GM18511 (cell line): ENCODE data around the gene SSUH2.

Experiments
- ATAC-seq: cut with Tn5 transposase; IDR thresholded peaks from one replicate; pipeline ENCODE4 v1.9.1; 2021; ENCODE audit warnings: mild to moderate bottlenecking, moderate library complexity; ENCODE audit not compliant: unreplicated experiment

SSUH2 gene

DNA sequence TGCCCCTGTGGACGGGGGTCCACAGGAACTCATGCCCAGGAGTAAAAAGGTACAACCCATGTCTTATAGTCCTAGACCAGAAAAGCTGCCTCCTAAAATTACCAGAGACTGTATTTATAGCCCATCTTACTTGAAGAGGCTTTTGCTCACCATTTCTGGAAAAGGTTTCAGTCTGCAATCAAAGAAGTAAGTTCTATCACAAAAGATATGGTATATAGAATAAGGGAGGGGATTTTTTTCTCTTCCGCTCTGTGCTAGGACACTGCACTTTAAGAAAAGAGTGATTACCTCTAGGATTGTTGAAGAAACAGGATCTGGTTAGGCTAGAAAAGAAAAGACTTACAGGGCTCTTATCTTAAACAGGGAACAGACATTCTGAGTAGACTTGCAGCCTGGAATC is 2.6 kb downstream of the SSUH2 start:
- ATAC-seq, result no peak

DNA sequence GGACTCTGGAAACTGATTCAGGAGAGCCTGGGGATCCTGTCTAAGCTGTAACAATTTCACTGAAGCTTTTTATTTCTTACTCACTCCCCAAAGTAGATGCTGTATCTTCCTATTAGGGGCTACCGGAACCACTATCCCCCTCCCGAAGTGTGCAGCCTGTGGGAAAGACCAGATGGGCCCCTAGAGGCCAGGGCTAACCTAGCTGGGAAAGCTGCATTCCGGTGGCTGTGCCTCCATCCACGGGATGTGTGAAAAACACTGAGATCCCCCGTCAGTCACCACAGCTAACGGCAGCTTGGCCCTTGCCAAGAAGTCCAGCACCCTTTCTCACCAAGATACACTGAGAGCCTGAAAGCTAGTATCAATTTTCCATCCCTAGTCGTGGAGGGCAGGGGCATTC is 3.1 kb downstream of the SSUH2 start:
- no peak for ATAC-seq

DNA sequence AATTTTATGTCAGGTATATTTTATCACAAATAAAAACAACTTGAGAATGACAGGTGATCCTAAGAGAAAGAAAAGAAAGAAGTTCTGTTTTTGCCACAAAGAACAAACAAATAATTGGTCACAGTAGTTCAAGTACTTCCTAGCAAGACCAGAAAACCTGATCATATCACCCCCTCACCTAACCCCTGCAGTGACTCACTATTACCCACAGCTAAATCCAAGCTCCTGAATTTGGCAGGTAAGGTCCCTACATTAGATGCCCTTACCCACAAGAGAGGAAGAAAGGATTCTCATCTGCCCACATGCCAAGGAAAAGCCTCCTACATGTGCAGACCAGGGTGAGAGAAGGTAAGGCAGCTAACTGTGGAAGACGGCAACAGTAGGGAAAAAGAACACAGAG is 4.4 kb downstream of the SSUH2 start:
- ATAC-seq, result no peak

DNA sequence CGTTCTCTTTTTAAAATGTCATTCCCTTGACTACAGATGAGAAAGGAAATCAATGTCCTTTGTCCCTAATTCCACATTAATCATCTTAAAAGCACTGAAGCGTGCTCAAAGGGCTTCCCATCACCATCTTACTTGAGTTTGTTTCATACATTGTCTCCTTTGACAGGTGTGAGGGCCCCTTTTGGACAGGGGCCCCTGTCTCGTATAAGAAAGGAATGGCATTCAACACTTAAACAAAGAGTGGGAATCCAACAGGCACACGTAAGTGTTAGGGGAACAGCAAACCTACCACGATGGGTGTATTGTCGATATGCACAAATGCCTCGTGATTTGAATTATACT is 5.0 kb downstream of the SSUH2 start:
- ATAC-seq, result no peak

DNA sequence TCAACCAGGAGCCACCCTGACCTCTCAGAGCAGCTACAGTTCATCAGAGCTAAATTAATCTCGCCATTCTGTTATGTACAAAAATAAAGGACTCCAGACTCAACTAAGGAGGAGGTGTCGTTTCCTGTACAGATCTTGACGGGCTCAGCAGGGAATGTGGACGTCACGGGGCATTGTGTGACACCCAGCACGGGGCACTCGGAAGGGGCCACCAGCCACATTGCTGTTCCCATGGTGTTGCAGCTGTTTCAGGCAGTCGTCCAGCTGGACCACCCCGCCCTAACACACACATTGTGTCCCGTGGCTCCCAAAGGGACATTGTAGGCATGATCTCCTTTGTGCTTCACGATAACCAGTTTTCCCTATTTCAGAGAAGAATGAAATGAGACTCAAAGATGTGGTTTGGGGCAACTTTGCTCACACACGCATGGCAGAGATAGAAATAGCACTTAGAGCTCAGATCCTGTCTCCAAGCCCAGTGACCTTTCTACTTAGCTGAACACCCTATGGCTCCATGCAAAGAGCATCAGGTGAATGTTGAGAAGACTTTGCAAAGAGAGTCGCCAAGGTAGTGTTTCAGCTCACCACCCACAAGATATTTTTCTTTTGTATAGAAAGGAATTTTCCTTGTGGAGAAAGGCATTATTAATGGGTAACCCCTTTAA is 5.5 kb downstream of the SSUH2 start:
- no peak for ATAC-seq

DNA sequence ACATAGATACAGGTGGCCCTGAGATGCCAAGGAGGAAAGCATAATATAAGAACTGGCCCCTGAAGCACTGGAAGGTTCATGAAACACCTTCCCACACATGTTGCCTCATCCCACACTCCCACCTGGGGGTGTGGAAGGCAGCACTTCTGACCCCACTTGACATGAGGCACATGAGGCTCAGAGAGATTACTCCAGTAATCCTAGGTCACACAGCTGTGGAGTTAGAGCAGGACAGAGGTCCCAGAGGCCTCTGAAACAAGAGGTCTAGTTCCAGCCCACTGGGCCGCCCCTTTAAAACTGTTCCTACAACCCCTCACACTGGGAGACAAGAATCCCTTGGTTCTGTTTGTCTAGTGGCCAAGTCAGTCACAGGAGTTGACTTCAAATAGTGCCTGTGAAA is 7.2 kb downstream of the SSUH2 start:
- ATAC-seq, result no peak

DNA sequence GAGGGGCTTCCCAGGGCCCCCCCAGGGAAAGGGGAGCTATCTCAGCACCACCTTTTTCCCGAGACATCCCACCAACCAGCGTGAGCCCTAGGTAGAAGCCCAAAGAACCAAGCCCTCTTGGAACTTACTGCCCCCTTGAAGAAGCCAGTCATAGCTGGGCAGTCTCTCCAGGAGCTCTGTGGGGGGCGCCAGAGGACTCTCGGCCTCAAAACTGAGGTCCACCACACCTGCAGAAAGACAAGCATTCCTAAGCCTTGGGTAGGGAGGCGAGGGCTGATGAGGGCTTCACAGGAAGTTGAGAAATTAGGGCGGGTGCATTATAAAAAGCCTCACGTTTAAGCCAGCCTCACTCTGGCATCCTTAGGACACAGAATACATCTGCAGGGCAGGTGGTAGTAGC is 9.0 kb downstream of the SSUH2 start:
- no peak for ATAC-seq

DNA sequence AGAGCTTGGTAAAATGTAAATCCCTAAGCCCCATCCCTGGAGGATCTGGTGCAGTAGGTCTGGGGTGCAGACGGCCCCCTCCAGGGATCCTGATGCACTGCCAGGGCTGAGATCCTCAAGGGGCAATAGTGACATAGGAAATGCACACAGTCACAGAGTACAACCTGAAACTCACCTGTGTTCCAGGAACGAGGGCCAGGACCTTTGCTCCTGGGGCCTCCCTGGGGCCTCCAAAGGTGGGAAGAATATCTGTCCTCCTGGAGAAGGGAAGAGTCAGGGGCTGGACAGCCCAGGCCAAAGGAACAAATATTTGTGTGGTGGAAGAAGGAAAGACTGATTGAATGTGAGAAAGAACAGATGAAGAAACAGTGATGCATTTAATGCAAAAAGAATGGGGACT is 9.5 kb downstream of the SSUH2 start:
- ATAC-seq, result no peak

DNA sequence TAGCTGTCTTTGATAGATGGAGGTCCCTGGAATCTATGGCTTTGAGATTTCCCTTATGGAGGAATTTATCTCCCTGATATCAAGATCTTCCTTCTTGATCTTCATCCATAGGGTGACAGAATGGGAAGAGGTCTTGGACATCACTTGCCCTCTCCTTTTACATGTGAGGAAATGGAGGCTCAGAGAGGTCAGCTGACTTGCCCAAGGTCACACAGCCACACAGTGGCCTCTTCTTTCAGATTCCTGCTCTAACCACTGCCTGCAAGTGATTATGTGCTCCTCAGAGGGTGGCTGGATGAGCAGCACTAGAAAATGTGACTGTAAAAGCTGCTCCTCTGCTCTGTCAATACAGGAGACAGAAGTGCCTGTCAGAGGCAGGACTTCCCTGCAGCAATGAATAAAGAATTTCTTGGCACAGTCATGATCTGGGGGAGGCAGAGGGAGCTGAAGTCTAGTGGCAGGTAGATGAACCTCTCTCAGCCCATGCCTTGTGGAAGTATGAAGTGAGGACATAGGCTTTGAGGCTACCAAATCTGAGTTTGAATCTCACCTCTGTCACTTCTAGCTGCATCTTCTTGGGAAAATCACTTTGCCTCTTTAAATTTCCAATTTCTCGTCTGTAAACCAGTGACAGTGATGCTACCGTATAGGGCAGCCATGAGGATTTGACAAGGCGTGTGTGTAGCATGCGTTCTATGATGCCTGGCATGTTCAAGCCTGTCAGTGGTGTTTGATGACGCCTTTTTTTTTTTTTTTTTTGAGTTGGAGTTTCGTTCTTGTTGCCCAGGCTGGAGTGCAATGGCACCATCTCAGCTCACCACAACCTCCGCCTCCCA is 12.0 kb downstream of the SSUH2 start:
- ATAC-seq, result no peak

DNA sequence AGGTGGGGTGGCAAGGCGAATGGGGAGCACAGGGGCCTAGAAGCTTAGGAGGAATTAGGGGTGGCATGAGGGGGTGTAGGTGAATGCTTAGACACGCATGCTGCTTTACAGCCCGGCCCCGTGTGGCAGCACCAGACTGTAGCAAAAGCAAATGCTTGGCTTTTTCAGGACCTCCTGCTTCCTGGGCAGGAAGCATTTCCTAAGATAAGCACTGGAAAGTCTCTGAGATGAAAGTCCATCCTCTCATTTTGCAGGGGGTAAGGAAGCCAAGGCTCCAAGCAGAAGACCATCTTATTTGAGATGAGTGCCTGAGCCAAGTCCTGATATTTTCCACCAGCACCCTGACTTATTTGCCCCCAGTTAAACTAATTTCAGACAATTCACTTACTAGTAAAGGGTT is 12.9 kb downstream of the SSUH2 start:
- no peak for ATAC-seq

DNA sequence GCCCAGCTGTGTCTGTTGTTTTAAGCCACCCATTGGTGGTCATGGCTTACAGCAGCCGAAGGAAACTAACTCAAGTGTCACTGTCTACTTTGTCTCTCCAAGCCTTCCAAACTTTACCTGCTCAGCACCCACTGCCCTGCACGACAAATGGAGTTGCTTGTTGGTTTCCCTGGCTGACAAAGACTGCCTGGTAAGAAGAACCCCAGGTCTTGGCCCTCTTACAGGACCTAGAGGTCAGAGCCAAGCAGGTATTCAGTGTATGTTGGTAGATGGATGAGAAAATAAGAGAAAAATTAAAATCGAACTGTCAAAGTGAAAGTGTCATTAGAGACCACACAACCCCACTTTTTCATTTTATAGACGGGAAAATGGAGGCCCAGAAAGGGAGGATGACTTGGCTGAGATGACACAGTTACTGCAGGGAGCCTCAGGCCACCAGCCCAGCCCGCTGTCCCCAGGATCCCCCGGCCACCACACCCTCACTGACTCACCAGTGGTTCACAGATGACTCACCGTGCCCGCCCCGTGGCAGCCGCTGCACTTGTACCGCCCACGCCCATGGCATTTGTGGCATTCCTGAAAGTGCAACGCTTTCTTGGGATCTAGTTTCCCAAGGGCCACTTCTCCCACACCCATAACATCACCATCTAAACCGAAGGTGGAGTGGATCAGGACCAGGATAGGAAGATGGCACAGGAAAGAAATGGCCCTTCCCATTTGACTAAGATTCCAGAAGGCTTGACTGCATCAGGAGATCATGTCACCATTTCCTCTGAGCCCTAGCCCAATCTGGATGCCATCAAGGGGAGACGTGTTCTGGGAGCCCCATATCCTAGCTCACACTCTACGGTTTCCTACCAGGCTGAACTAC is 15.2 kb downstream of the SSUH2 start:
- ATAC-seq, result peak; percentile 81

DNA sequence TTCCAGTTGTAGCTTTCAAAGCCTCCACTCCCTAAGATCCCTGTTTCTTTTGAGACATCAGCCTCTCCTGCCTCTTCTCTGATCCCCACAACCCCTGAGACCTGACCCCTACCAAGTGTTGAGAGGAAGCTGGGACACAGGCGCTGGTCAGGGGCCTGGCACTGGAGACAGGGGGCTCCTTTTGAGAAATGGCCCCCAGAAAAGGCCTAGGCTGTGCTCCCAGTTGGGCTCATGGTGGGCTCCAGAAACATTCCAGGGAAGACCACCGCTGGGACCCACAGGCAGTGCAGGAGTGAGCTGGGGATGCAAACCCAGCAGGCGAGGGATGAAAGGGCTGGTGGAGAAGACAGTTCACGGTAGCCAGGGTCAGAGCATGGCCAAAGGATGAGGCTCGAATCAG is 16.6 kb downstream of the SSUH2 start:
- ATAC-seq, result no peak

DNA sequence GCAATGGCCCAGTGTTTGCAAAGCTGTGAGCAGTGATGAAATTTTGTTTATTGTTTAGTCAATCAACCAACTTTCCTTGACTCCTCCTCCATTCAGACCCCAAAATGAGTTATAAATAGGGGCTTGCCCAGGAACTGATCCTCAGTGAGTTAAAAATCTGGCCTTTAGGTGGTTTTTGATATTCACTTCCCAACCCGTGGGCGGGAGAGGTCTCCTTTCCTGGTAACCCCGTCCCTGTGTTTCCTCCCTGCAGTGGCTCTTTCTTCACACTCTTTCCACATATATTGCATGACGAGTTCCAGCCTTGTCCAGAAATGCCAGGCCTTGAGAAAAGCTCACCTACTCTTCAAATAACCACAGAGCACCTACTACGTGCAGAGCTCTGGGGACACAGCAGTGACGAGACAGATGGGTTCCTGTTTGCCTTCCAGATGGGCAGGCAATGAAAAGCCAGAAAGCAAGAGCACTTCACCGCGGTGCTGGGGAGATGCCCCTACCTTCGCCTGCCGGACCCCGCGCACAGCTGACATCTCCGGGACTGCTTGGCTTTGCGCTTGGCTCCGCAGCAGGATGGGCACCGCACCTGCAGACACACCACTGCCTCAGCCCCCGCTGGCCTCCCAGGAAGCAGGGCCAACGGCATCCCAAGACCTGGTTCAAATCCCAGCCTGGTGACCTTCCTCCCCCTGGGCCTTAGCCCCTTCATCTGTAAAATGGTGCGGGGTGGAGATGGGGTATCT is 17.2 kb downstream of the SSUH2 start:
- no peak for ATAC-seq

DNA sequence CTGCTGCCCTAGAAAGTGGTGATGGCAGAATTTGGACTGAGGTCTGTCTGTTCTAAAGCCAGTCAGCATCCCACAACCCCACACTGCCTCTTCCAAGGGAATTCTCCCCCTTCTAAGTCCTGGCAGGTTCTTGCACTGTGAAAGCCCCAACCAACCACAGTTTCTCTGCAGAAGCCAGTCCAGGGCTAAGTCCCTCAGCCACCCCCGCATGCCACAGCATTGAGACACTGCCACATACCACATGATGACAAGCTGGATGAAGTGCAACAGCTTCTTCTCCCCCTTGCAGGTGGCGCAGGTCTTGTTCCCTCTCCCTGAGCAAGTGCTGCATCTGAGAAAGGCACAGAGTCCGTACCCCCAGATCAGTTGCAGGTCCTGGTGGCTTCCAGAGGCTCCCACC is 18.6 kb downstream of the SSUH2 start:
- no peak for ATAC-seq

DNA sequence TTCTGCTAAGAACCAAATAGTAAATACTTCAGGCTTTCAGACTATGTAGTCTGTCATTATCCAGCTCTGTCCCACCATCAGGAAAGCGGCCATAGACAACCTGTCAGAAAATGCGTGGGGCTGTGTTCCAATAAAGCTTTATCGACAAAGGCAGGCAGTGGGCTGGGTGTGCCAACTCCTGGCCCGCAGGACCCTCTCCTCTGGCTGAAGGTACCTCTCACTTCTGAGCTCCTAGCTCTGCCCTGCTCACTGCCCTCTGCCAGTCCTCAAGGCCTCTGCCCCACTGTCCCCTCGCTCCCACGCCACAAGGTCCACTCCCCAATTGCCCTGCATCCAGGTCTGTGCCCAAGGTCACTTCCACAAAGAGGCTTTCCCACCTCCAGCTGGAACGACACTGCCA is 20.0 kb downstream of the SSUH2 start:
- ATAC-seq, result no peak

DNA sequence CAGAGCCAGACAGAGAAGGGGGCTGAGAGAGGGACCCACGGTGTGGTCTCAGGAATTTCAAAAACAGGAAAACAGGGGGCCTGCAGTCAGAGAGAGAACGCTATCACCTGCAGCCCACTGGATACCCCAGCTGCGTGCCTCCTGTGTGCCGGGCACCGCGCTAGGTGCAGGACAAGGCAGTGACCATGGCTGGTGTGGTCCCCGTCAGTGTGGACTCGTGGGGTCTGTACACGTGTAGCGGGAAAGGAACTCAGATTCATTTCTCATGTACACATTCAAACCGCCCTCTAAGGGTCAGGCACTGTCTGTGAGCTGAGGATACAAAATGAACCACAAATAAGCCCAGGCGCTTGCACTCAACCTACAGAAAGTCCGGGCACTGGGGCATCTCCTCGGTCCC is 20.9 kb downstream of the SSUH2 start:
- ATAC-seq, result no peak

DNA sequence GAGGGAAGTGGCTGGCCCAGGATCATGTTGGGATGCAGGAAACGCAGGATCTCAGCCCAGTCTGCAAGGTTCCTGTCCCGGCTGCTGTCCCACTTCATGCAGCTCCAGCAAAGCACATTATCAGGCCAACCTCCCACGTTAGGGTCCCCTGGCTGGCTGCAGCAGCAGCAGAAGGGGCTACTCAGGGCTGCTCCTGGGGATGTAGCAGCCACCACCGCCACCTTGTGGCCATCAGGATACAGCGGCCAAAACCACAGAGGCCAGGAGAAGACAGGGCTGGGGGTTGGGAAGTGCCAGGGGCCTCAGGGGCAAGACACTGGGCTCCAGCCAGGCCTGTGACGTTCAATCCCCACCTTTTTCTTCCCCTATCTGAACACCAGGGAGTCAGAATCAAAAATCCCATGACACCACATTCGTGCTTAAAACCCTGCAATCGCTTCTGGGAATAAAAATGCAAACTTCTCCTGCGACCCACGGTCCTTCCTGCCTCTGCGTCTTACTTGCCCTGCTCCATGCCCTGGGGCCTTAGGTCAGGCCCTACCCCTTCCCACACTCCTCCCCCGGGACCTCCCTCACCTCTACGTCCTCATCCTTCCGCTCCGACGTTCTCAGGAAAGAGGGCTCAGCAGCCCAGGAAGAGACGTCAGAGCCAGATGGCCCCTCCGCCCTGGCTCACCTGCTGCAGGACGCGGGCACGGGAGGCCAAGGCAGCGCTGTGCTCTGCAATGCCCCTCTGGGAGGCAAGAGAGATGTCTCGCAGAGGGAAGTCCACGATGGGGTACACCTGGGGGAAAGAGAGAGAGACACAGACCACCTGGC is 21.5 kb downstream of the SSUH2 start:
- ATAC-seq, result peak; percentile 97

DNA sequence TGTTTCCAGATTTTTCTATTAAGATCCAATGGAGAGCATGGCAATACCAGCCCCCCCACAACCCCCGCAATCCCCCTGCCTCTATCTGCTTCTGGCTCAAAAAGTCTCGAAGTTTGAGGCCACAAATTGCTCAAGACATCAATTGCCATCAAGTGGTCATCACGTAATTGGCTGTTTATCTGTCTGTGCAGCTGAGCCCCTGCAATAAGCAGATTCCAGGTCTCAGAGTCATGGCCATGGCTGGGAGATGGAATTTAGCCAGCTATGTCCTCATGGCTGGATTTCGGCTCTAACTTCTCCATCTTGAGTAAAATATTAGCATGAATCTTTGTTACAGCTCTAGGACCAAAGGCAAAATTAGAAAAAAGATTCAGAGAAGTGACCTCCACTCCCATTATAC is 22.7 kb downstream of the SSUH2 start:
- no peak for ATAC-seq

DNA sequence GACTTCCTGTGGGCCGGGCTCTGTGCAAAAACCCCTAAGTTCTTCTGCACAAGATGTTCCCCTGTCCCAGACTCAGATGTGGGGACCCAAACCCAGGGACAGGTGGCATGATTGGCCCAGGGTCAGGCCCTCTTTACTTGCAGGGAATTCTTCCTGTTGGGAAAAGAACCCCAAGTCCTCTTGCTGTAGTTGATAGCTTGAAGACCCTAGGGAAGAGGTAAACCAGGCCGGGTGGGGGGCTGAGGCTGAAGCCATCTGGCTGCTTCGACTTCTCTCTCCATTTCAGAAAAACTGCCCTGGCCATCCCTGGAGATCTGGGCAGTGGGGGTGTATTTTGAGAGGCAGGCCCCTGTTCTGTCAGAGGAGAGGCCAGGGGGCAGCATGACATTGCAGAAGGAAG is 23.5 kb downstream of the SSUH2 start:
- no peak for ATAC-seq

DNA sequence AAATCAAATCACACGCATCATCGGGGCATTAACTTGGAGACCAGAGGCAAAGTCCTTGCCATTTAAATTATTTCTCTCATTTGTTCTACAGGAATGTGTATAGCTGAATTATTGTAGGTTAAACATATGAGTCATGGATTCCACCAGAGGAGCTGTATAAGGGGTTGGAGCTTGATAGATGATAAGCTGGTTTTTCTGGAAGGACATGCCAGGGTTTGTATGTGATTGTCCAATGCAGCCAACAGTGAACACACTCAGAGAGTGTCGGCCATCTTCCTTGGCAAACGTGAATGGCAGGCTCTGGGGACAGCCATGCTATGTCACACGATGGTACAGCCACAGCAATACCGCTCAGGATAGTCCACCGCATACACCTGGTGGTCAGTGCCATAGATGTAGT is 25.1 kb downstream of the SSUH2 start:
- ATAC-seq, result no peak
